Immature natural killer cell (primary cell): ENCODE results near the gene C18orf63. TPM values are rescaled to one million over a fixed set of nuclear protein-coding genes. Genes with fewer than 3 reads are reported as not detected.

Experiments used
- DNase-seq, 3 donors: peaks; one replicate each; pipeline ENCODE4 v3.0.0; 2022; ENCODE audit warnings: mixed read lengths in 1 of 3
- H3K27ac Mint-ChIP-seq, 6 donors: one replicate each; pipeline ENCODE4 v1.8.0; 2020; ENCODE audit warnings: mixed read lengths in 6 of 6, mild to moderate bottlenecking in 5 of 6, inconsistent platforms in 4 of 6, moderate library complexity in 3 of 6
- H3K27me3 Mint-ChIP-seq, 3 donors: one replicate each; pipeline ENCODE4 v1.8.0; 2020 to 2021; ENCODE audit warnings: low read depth in 3 of 3, mild to moderate bottlenecking in 3 of 3, mixed read lengths in 3 of 3, moderate library complexity in 3 of 3, inconsistent platforms in 1 of 3
- H3K36me3 Mint-ChIP-seq, 3 donors: one replicate each; pipeline ENCODE4 v1.8.0; 2020; ENCODE audit warnings: mixed read lengths in 3 of 3, inconsistent platforms in 2 of 3, mild to moderate bottlenecking in 2 of 3
- H3K4me1 Mint-ChIP-seq, 2 donors: one replicate each; pipeline ENCODE4 v1.8.0; 2020; ENCODE audit warnings: inconsistent platforms in 2 of 2, mild to moderate bottlenecking in 2 of 2, mixed read lengths in 2 of 2, moderate library complexity in 1 of 2
- H3K4me3 Mint-ChIP-seq, 5 donors: one replicate each; pipeline ENCODE4 v1.8.0; 2020; ENCODE audit warnings: mild to moderate bottlenecking in 5 of 5, mixed read lengths in 5 of 5, inconsistent platforms in 3 of 5, moderate library complexity in 3 of 5
- H3K9me3 Mint-ChIP-seq, 6 donors: one replicate each; pipeline ENCODE4 v1.8.0; 2020; ENCODE audit warnings: mild to moderate bottlenecking in 6 of 6, mixed read lengths in 6 of 6, inconsistent platforms in 4 of 6, moderate library complexity in 3 of 6
- polyA plus RNA-seq, 3 donors: library from polyadenylated mRNA; unstranded; fragments of 300-500 nt; fragmentation: Illumina TruSeq; gene quantifications; one replicate each; pipeline ENCODE4 v1.2.3, GENCODE V29; 2021

The C18orf63 gene
- polyA plus RNA-seq = not detected

GRCh38 chr18:74315464-74316256, at the start of gene C18orf63:
TSS of gene C18orf63 (plus strand) at chr18:74315839. CDS start at chr18:74317866, 2,027 bp downstream.
- H3K36me3 Mint-ChIP-seq = no peaks in the 10 kb centered on the region
- no peak within 1 kb of the TSS for H3K4me3 Mint-ChIP-seq
- H3K9me3 Mint-ChIP-seq = no peaks in the 10 kb centered on the region
- no peak for DNase-seq
- H3K4me1 Mint-ChIP-seq = no peaks in the 10 kb centered on the region
- H3K27ac Mint-ChIP-seq = no peak within 1 kb of the TSS
- peaks cover 0 to 8% (median 0%) of the 10 kb centered on the region in 3 donors for H3K27me3 Mint-ChIP-seq

GRCh38 chr18:74266161-74266560, 49.5 kb upstream of the C18orf63 start:
- Mint-ChIP-seq H3K36me3 (peaks cover 3 to 8% (median 6%) of the 10 kb centered on the region in 3 donors), H3K27ac (no peak overlapping the region), H3K27me3 (peaks cover 0 to 3% (median 0%) of the 10 kb centered on the region in 3 donors), H3K9me3 (no peaks in the 10 kb centered on the region), H3K4me3 (no peak overlapping the region), H3K4me1 (no peaks in the 10 kb centered on the region)
- no peak for DNase-seq

- peaks cover 0 to 3% (median 3%) of the 10 kb centered on the region in 3 donors for H3K36me3 Mint-ChIP-seq
- no peaks in the 10 kb centered on the region for H3K9me3 Mint-ChIP-seq
- H3K27ac Mint-ChIP-seq = no peak overlapping the region
- H3K4me3 Mint-ChIP-seq = no peak overlapping the region
- no peak for DNase-seq
- H3K27me3 Mint-ChIP-seq = peaks cover 0 to 3% (median 0%) of the 10 kb centered on the region in 3 donors
- H3K4me1 Mint-ChIP-seq = no peaks in the 10 kb centered on the region
These were observed 47.5 kb upstream of the C18orf63 start for GRCh38 chr18:74268175-74268574.

GRCh38 chr18:74268933-74269620, 46.6 kb upstream of the C18orf63 start:
- peaks cover 0 to 3% (median 3%) of the 10 kb centered on the region in 3 donors for H3K36me3 Mint-ChIP-seq
- H3K27me3 Mint-ChIP-seq = peaks cover 0 to 3% (median 0%) of the 10 kb centered on the region in 3 donors
- H3K27ac Mint-ChIP-seq = peak overlapping the region in 1 of 6 donors; percentile 65
- no peak for DNase-seq
- no peaks in the 10 kb centered on the region for H3K4me1 Mint-ChIP-seq
- H3K4me3 Mint-ChIP-seq = no peak overlapping the region
- no peaks in the 10 kb centered on the region for H3K9me3 Mint-ChIP-seq

DNA sequence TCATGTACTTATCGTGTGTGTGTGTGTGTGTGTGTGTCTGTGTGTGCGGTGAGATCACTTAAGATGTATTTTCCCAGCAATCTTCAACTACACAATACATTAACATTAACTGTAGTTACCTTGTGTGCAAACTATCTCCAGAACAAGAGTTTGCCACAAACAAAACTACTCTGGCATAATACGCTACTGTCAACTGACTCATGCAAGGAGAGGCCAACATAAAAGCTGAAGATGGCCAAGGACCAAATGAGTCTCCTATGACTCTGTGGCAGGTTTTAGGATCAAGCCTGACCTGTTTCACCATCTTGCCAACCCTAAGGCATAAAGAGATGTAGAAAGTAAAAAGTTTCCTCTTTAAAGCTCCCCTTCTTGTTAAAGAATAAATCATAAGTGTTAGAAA, 44.0 kb upstream of the C18orf63 start:
- no peak for DNase-seq
- no peak overlapping the region for H3K27ac Mint-ChIP-seq
- no peaks in the 10 kb centered on the region for H3K9me3 Mint-ChIP-seq
- no peak overlapping the region for H3K4me3 Mint-ChIP-seq
- no peaks in the 10 kb centered on the region for H3K4me1 Mint-ChIP-seq
- H3K27me3 Mint-ChIP-seq = peaks cover 0 to 3% (median 0%) of the 10 kb centered on the region in 3 donors
- peaks cover 0 to 6% (median 3%) of the 10 kb centered on the region in 3 donors for H3K36me3 Mint-ChIP-seq

DNA sequence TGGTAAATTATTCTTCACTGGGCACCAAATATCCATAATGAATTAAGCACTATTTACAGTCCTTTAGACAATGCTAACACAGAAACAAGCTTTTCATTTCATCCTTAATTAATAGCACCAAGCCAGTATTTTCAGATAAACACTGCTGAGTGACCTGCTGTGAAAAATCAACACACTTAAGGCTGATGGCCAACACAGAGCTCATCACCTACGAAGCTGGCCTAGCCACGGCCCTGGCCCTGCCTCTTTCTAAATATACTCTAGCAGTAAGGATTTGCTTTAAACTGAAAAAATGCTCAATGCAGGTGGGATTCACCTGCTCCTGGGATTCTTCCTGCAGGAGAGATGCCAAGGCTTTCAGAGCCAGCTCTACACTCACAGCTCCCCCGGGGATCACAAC, 42.2 kb upstream of the C18orf63 start:
- Mint-ChIP-seq H3K4me3 (no peak overlapping the region), H3K4me1 (no peaks in the 10 kb centered on the region), H3K9me3 (no peaks in the 10 kb centered on the region), H3K27me3 (peaks cover 0 to 3% (median 0%) of the 10 kb centered on the region in 3 donors), H3K36me3 (peaks cover 0 to 9% (median 6%) of the 10 kb centered on the region in 3 donors), H3K27ac (no peak overlapping the region)
- DNase-seq = no peak

- Mint-ChIP-seq H3K4me3 (no peak overlapping the region), H3K36me3 (peaks cover 0 to 9% (median 6%) of the 10 kb centered on the region in 3 donors), H3K27me3 (peaks cover 0 to 2% (median 0%) of the 10 kb centered on the region in 3 donors), H3K27ac (no peak overlapping the region), H3K4me1 (no peaks in the 10 kb centered on the region), H3K9me3 (no peaks in the 10 kb centered on the region)
- no peak for DNase-seq
These were observed 40.9 kb upstream of the C18orf63 start for GRCh38 chr18:74274700-74275099.

DNA sequence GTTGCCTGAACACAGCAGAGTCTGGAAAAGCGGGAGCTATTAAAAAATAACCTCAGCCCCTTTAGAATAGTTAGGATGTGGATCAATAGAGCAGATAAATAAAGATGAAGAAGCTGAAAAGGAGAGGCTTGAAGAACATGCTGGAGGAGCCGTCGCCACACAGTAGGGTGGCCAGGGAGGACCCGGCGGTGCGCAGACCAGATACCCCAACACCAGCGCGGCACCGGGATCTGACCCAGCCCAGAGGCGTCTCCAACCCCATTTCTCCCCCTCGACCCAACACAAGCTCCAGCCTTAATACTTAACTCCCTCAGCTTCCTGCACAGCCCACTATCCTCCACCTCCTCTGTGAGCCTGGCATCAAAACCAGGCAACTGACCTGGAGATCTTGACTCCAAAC, 39.9 kb upstream of the C18orf63 start:
- Mint-ChIP-seq H3K4me1 (peaks cover under 1 to 1% of the 10 kb centered on the region in 2 donors), H3K36me3 (peaks cover 0 to 9% (median 6%) of the 10 kb centered on the region in 3 donors), H3K27me3 (no peaks in the 10 kb centered on the region), H3K9me3 (no peaks in the 10 kb centered on the region), H3K27ac (no peak overlapping the region), H3K4me3 (no peak overlapping the region)
- DNase-seq = no peak

GRCh38 chr18:74276609-74277008, 39.0 kb upstream of the C18orf63 start:
- Mint-ChIP-seq H3K27ac (peak overlapping the region in 1 of 6 donors; percentile 57), H3K4me3 (no peak overlapping the region), H3K4me1 (peaks cover 5% of the 10 kb centered on the region in 2 donors), H3K27me3 (peaks cover 0 to 2% (median 0%) of the 10 kb centered on the region in 3 donors), H3K36me3 (peaks cover 0 to 9% (median 6%) of the 10 kb centered on the region in 3 donors), H3K9me3 (no peaks in the 10 kb centered on the region)
- DNase-seq = no peak

- H3K27me3 Mint-ChIP-seq = peaks cover 0 to 2% (median 0%) of the 10 kb centered on the region in 3 donors
- H3K9me3 Mint-ChIP-seq = no peaks in the 10 kb centered on the region
- H3K27ac Mint-ChIP-seq = peak overlapping the region in 1 of 6 donors; percentile 17
- DNase-seq = no peak
- H3K36me3 Mint-ChIP-seq = peaks cover 0 to 9% (median 6%) of the 10 kb centered on the region in 3 donors
- H3K4me1 Mint-ChIP-seq = peaks cover 7 to 9% of the 10 kb centered on the region in 2 donors
- H3K4me3 Mint-ChIP-seq = no peak overlapping the region
These were observed 38.3 kb upstream of the C18orf63 start for GRCh38 chr18:74277296-74277695.

GRCh38 chr18:74278058-74278457, 37.6 kb upstream of the C18orf63 start:
- Mint-ChIP-seq H3K27me3 (peaks cover 0 to 3% (median 2%) of the 10 kb centered on the region in 3 donors), H3K4me1 (peaks cover 14 to 16% of the 10 kb centered on the region in 2 donors), H3K4me3 (no peak overlapping the region), H3K9me3 (no peaks in the 10 kb centered on the region), H3K36me3 (peaks cover 0 to 9% (median 6%) of the 10 kb centered on the region in 3 donors), H3K27ac (no peak overlapping the region)
- no peak for DNase-seq

GRCh38 chr18:74278983-74279382, 36.7 kb upstream of the C18orf63 start:
- no peaks in the 10 kb centered on the region for H3K9me3 Mint-ChIP-seq

GRCh38 chr18:74281011-74281979, 34.3 kb upstream of the C18orf63 start:
- Mint-ChIP-seq H3K4me1 (peaks cover 16 to 21% of the 10 kb centered on the region in 2 donors), H3K9me3 (no peaks in the 10 kb centered on the region), H3K27me3 (peaks cover 0 to 3% (median 2%) of the 10 kb centered on the region in 3 donors), H3K36me3 (peaks cover 0 to 9% (median 0%) of the 10 kb centered on the region in 3 donors), H3K27ac (peak overlapping the region in 3 of 6 donors; percentile 8 to 35 (median 15)), H3K4me3 (no peak overlapping the region)
- no peak for DNase-seq

More at GRCh38 chr18:74278983-74279382, 36.7 kb upstream of the C18orf63 start:
- Mint-ChIP-seq H3K27me3 (peaks cover 0 to 3% (median 2%) of the 10 kb centered on the region in 3 donors), H3K36me3 (peaks cover 0 to 9% (median 6%) of the 10 kb centered on the region in 3 donors), H3K27ac (no peak overlapping the region), H3K4me1 (peaks cover 16 to 21% of the 10 kb centered on the region in 2 donors), H3K4me3 (no peak overlapping the region)
- DNase-seq = no peak
